HCT116 (cell line): ENCODE measurements around the gene VTN. TPM values are rescaled to one million over a fixed set of nuclear protein-coding genes. Genes with fewer than 3 reads are reported as not detected.

Source experiments
- ATAC-seq: fragments of 200-7000 bp; cut with Tn5 transposase; 2 replicates; pipeline ENCODE4 v1.9.1; 2020; ENCODE audit warnings: mild to moderate bottlenecking, moderate library complexity
- BruUV-seq: library from RNA; stranded (reverse); fragments of 400-500 nt; replicated peaks from 2 replicates; lab custom pipeline; 2021; lab: Mats Ljungman, UMichigan
- CTCF ChIA-PET: fragments of 300-600 bp; sonication (Branson Sonifier 250); formaldehyde crosslinking; loops from one replicate; lab custom pipeline; 2021; ENCODE audit warnings: antibody characterized with exemption; lab: Charles Lee
- POLR2A ChIA-PET: fragments of 300-600, 350-600 bp; sonication (Branson Sonifier 250); formaldehyde crosslinking; loops from one replicate; lab custom pipeline; 2021; ENCODE audit warnings: antibody characterized with exemption; lab: Charles Lee
- RAD21 ChIA-PET, 2 experiments: fragments of 300-600 bp; sonication (Branson Sonifier 250); formaldehyde crosslinking; loops; one replicate each; lab custom pipeline; 2023; ENCODE audit warnings: low total read pairs in 2 of 2; ENCODE audit not compliant: uncharacterized antibody in 2 of 2, unreplicated experiment in 2 of 2, low non-redundant PET in 1 of 2; lab: Charles Lee
- DNase-seq: peaks from one replicate; pipeline ENCODE4 v3.0.0-alpha.2; 2010; ENCODE audit warnings: low read depth, low spot score
- H2AFZ ChIP-seq: fragments of 200-600 bp; shearing (Covaris generic), sonication (generic); 2 replicates; pipeline ENCODE4 v1.6.1; 2017; ENCODE audit warnings: low read depth, mixed run types, mixed read lengths, antibody characterized with exemption, low read length; ENCODE audit not compliant: poor library complexity, severe bottlenecking
- H3K27ac ChIP-seq: 2 replicates; pipeline ENCODE4 v1.5.1; 2012; ENCODE audit warnings: low read depth, low read length
- H3K27me3 ChIP-seq: fragments of 200-600 bp; sonication (generic); 2 replicates; pipeline ENCODE4 v1.6.1; 2016; ENCODE audit warnings: mixed run types, low read length, mixed read lengths; ENCODE audit not compliant: insufficient read depth
- H3K36me3 ChIP-seq, 2 experiments: fragments of 200-500 bp in 1 of 2; fragments of 200-600 bp in 1 of 2; sonication (Bioruptor generic) in 1 of 2; sonication (generic) in 1 of 2; 2 replicates each; pipeline versions ENCODE4 v1.5.1 to v1.6.1; 2014 to 2016; ENCODE audit warnings: low read length in 2 of 2, inconsistent platforms in 1 of 2, mixed read lengths in 1 of 2, mixed run types in 1 of 2; ENCODE audit not compliant: insufficient read depth in 2 of 2, control insufficient read depth in 1 of 2
- H3K4me1 ChIP-seq, 2 experiments: fragments of 200-600 bp in 1 of 2; sonication (generic) in 1 of 2; 2 replicates each; pipeline versions ENCODE4 v1.5.1 to v1.6.1; 2012 to 2017; ENCODE audit warnings: low read length in 2 of 2, inconsistent platforms in 1 of 2, mild to moderate bottlenecking in 1 of 2, mixed read lengths in 1 of 2, mixed run types in 1 of 2, moderate library complexity in 1 of 2; ENCODE audit not compliant: insufficient read depth in 2 of 2, control insufficient read depth in 1 of 2
- H3K4me2 ChIP-seq: fragments of 200-600 bp; sonication (generic); 2 replicates; pipeline ENCODE4 v1.6.1; 2017; ENCODE audit warnings: mixed run types, low read length, mixed read lengths
- H3K4me3 ChIP-seq, 2 experiments: fragments of 200-600 bp in 1 of 2; sonication (generic) in 1 of 2; replicated peaks in 1 of 2; 2 replicates each; pipeline ENCODE4 v1.5.1; 2011 to 2016; ENCODE audit warnings: low read length in 2 of 2, control low read depth in 1 of 2, low read depth in 1 of 2, mild to moderate bottlenecking in 1 of 2, mixed read lengths in 1 of 2, mixed run types in 1 of 2
- H3K79me2 ChIP-seq: fragments of 200-600 bp; sonication (generic); 2 replicates; pipeline ENCODE4 v1.6.1; 2017; ENCODE audit warnings: mild to moderate bottlenecking, mixed run types, low read length, moderate library complexity, mixed read lengths; ENCODE audit not compliant: insufficient read depth
- H3K9ac ChIP-seq: fragments of 200-600 bp; sonication (generic); 2 replicates; pipeline ENCODE4 v1.6.1; 2016; ENCODE audit warnings: low read length, mixed read lengths
- H3K9me2 ChIP-seq: fragments of 200-600 bp; sonication (generic), shearing (Covaris generic); 2 replicates; pipeline ENCODE4 v1.6.1; 2017; ENCODE audit warnings: mixed run types, mild to moderate bottlenecking, moderate library complexity; ENCODE audit not compliant: insufficient read depth
- H3K9me3 ChIP-seq, 2 experiments: fragments of 200-500 bp in 1 of 2; fragments of 200-600 bp in 1 of 2; sonication (Bioruptor generic) in 1 of 2; sonication (generic) in 1 of 2; 2 replicates each; pipeline ENCODE4 v1.6.1; 2014 to 2017; ENCODE audit warnings: low read length in 2 of 2, mixed read lengths in 2 of 2, inconsistent platforms in 1 of 2, low read depth in 1 of 2, mild to moderate bottlenecking in 1 of 2, mixed run types in 1 of 2, moderate library complexity in 1 of 2; ENCODE audit not compliant: control insufficient read depth in 1 of 2, insufficient read depth in 1 of 2
- H4K20me1 ChIP-seq: fragments of 200-600 bp; sonication (generic), shearing (Covaris generic); 2 replicates; pipeline ENCODE4 v1.6.1; 2017; ENCODE audit warnings: mixed run types, mild to moderate bottlenecking, moderate library complexity; ENCODE audit not compliant: insufficient read depth
- ELF1 ChIP-seq: IDR thresholded peaks from 2 replicates; pipeline ENCODE4 v1.6.1; 2012; ENCODE audit warnings: low read depth, borderline replicate concordance
- EZH2 ChIP-seq: fragments of 200-600 bp; sonication (generic); IDR thresholded peaks from 2 replicates; pipeline ENCODE4 v1.6.1; 2017; ENCODE audit warnings: antibody characterized with exemption, mixed run types
- EZH2phosphoT487 ChIP-seq: fragments of 200-600 bp; IDR thresholded peaks from 2 replicates; pipeline ENCODE4 v1.6.1; 2018; ENCODE audit warnings: antibody characterized with exemption, borderline replicate concordance
- JUND ChIP-seq: IDR thresholded peaks from 2 replicates; pipeline ENCODE4 v1.6.1; 2012
- POLR2A ChIP-seq: IDR thresholded peaks from 2 replicates; pipeline ENCODE4 v1.7.0; 2011; ENCODE audit warnings: borderline replicate concordance; ENCODE audit not compliant: insufficient read depth, insufficient read length; ENCODE audit errors: extremely low read depth
- RAD21 ChIP-seq: IDR thresholded peaks from 2 replicates; pipeline ENCODE4 v1.6.1; 2012; ENCODE audit warnings: low read depth, mild to moderate bottlenecking
- REST ChIP-seq: IDR thresholded peaks from 2 replicates; pipeline ENCODE4 v1.6.1; 2012; ENCODE audit warnings: low read depth
- SIN3A ChIP-seq: IDR thresholded peaks from 2 replicates; pipeline ENCODE4 v1.6.1; 2012; ENCODE audit warnings: low read depth
- SP1 ChIP-seq: IDR thresholded peaks from 2 replicates; pipeline ENCODE4 v1.6.1; 2012; ENCODE audit warnings: low read depth
- SRF ChIP-seq: IDR thresholded peaks from 2 replicates; pipeline ENCODE4 v1.6.1; 2012; ENCODE audit warnings: low read depth
- ZFX ChIP-seq: fragments of 450-650 bp; IDR thresholded peaks from 2 replicates; pipeline ENCODE4 v1.6.1; 2017
- ZNF274 ChIP-seq: fragments of 200-500 bp; sonication (Bioruptor generic); IDR thresholded peaks from 2 replicates; pipeline ENCODE4 v1.6.1; 2014; ENCODE audit warnings: mild to moderate bottlenecking, low read depth, low read length, inconsistent platforms
- intact Hi-C: fragments of 100-400 bp; cut with micrococcal nuclease; formaldehyde crosslinking; loops from 2 replicates; pipeline ENCODE4 v1.10.0; 2022
- total RNA-seq: library from RNA; stranded (reverse); gene quantifications from one replicate; pipeline ENCODE4 v1.2.1, GENCODE V29; 2021; ENCODE audit not compliant: unreplicated experiment

Gene VTN
- total RNA-seq, 1 experiment from 2014 or later: 1.5 TPM

GRCh38 chr17:28344011-28344410 lies 26.1 kb downstream of the VTN start:
- Histone ChIP-seq H3K27ac (no peak overlapping the region), H3K4me2 (no peak overlapping the region), H3K4me3 (no peak overlapping the region), H3K9ac (no peak overlapping the region), H3K27me3 (no peaks in the 10 kb centered on the region), H3K36me3 (peaks cover 36 to 63% of the 10 kb centered on the region in 2 experiments), H2AFZ (no peak overlapping the region), H3K9me3 (no peaks in the 10 kb centered on the region), H3K4me1 (peaks cover 0 to 9% of the 10 kb centered on the region in 2 experiments; a peak in 2 of 4 replicates), H3K9me2 (no peaks in the 10 kb centered on the region), H4K20me1 (no peaks in the 10 kb centered on the region), H3K79me2 (peaks cover 4% of the 10 kb centered on the region; the same call in 1 of the 2 replicates)
- no TSS peak for BruUV-seq
- ChIA-PET POLR2A (no interaction called here), RAD21 (no interaction called here), CTCF (no interaction called here)
- TF ChIP-seq SIN3A (no peak), EZH2 (no peak), REST (no peak), ZNF274 (no peak), POLR2A (no peak)
- intact Hi-C loops: no loop called here
- no peak for DNase-seq
- ATAC-seq: no peak

GRCh38 chr17:28343491-28343932 lies 26.6 kb downstream of the VTN start:
- DNase-seq (no peak), ATAC-seq (no peak)
- ChIA-PET RAD21 (no interaction called here), POLR2A (no interaction called here), CTCF (no interaction called here)
- peaks cover 36 to 58% of the 10 kb centered on the region in 2 experiments for H3K36me3 ChIP-seq
- no peak overlapping the region for H3K4me3 ChIP-seq
- BruUV-seq: no TSS peak
- no peaks in the 10 kb centered on the region for H3K9me2 ChIP-seq
- H3K79me2 ChIP-seq: peaks cover 7% of the 10 kb centered on the region; the same call in 1 of the 2 replicates
- H2AFZ ChIP-seq: no peak overlapping the region
- intact Hi-C loops: no loop called here
- H3K4me1 ChIP-seq: peaks cover 0 to 12% of the 10 kb centered on the region in 2 experiments; a peak in 2 of 4 replicates
- no peaks in the 10 kb centered on the region for H3K27me3 ChIP-seq
- no peaks in the 10 kb centered on the region for H3K9me3 ChIP-seq
- H3K4me2 ChIP-seq: no peak overlapping the region
- no peaks in the 10 kb centered on the region for H4K20me1 ChIP-seq
- H3K9ac ChIP-seq: no peak overlapping the region
- no peak overlapping the region for H3K27ac ChIP-seq
- no peak for TF ChIP-seq RAD21
- no peak for TF ChIP-seq REST
- no peak for TF ChIP-seq ELF1
- TF ChIP-seq SRF: no peak
- TF ChIP-seq EZH2phosphoT487: no peak
- TF ChIP-seq SIN3A: no peak
- no peak for TF ChIP-seq SP1
- no peak for TF ChIP-seq ZFX
- TF ChIP-seq JUND: no peak
